GM19035 (cell line): Measurements from ENCODE around the gene SLC25A13.

ENCODE experiments used
- ATAC-seq: cut with Tn5 transposase; IDR thresholded peaks from one replicate; pipeline ENCODE4 v1.9.1; 2021; ENCODE audit not compliant: unreplicated experiment

Gene SLC25A13

GRCh38 chr7:96244244-96244991, 77.5 kb downstream of the SLC25A13 start:
- ATAC-seq = no peak

- no peak for ATAC-seq
Measured at GRCh38 chr7:96243241-96243640, 78.7 kb downstream of the SLC25A13 start.

- ATAC-seq = no peak
Measured at GRCh38 chr7:96241855-96242254, 80.0 kb downstream of the SLC25A13 start.

GRCh38 chr7:96238976-96239766, 82.7 kb downstream of the SLC25A13 start:
- no peak for ATAC-seq

GRCh38 chr7:96238474-96238873, 83.4 kb downstream of the SLC25A13 start:
- no peak for ATAC-seq

GRCh38 chr7:96237040-96237439, 84.9 kb downstream of the SLC25A13 start:
- ATAC-seq = no peak

GRCh38 chr7:96236198-96237039, 85.5 kb downstream of the SLC25A13 start:
- no peak for ATAC-seq

- no peak for ATAC-seq
Measured at GRCh38 chr7:96235281-96235680, 86.6 kb downstream of the SLC25A13 start.

- no peak for ATAC-seq
Measured at GRCh38 chr7:96233528-96234154, 88.3 kb downstream of the SLC25A13 start.

- no peak for ATAC-seq
Measured at GRCh38 chr7:96233084-96233483, 88.8 kb downstream of the SLC25A13 start.

GRCh38 chr7:96228760-96229159, 93.1 kb downstream of the SLC25A13 start:
- ATAC-seq = no peak

GRCh38 chr7:96225251-96225650, 96.6 kb downstream of the SLC25A13 start:
- no peak for ATAC-seq

- no peak for ATAC-seq
Measured at GRCh38 chr7:96224685-96225084, 97.2 kb downstream of the SLC25A13 start.

- ATAC-seq = no peak
Measured at GRCh38 chr7:96224073-96224472, 97.8 kb downstream of the SLC25A13 start.

- no peak for ATAC-seq
Measured at GRCh38 chr7:96221888-96222287, 100.0 kb downstream of the SLC25A13 start.

GRCh38 chr7:96219378-96220130, 102.3 kb downstream of the SLC25A13 start:
- no peak for ATAC-seq

GRCh38 chr7:96218664-96219243, 103.1 kb downstream of the SLC25A13 start:
- no peak for ATAC-seq

GRCh38 chr7:96217147-96217546, 104.8 kb downstream of the SLC25A13 start:
- ATAC-seq = no peak

- no peak for ATAC-seq
Measured at GRCh38 chr7:96216373-96216772, 105.5 kb downstream of the SLC25A13 start.

GRCh38 chr7:96212474-96212873, 109.4 kb downstream of the SLC25A13 start:
- no peak for ATAC-seq
